SK-N-SH treated with all-trans-retinoic acid at 6 μM for 48 hours (cell line): ENCODE data around the gene PRMT5.

Experiments used
- ATAC-seq: fragments of 200-7000 bp; cut with Tn5 transposase; 3 replicates; pipeline ENCODE4 v1.9.1; 2020; ENCODE audit warnings: mild to moderate bottlenecking, moderate library complexity
- ARNTL ChIP-seq: fragments of 450-650 bp; formaldehyde crosslinking; IDR thresholded peaks from 2 replicates; pipeline ENCODE4 v1.5.0; 2020; ENCODE audit warnings: low read depth, mild to moderate bottlenecking, moderate library complexity, borderline replicate concordance
- BACH2 ChIP-seq: fragments of 250-450 bp; sonication (Bioruptor Pico); IDR thresholded peaks from 2 replicates; pipeline ENCODE4 v1.9.0; 2021; ENCODE audit warnings: mild to moderate bottlenecking, borderline replicate concordance
- CSDC2 ChIP-seq: fragments of 250-450 bp; sonication (Bioruptor Pico); IDR thresholded peaks from 2 replicates; pipeline ENCODE4 v1.5.0; 2020; ENCODE audit warnings: mild to moderate bottlenecking, moderate library complexity
- ESRRG ChIP-seq: fragments of 250-450 bp; sonication (Bioruptor Pico); IDR thresholded peaks from 2 replicates; pipeline ENCODE4 v1.6.1; 2021; ENCODE audit warnings: mild to moderate bottlenecking
- GLIS3 ChIP-seq: fragments of 250-450 bp; sonication (Bioruptor Pico); IDR thresholded peaks from 2 replicates; pipeline ENCODE4 v1.5.0; 2020; ENCODE audit warnings: mild to moderate bottlenecking, moderate library complexity
- ISL1 ChIP-seq: fragments of 250-450 bp; sonication (Bioruptor Pico); IDR thresholded peaks from 2 replicates; pipeline ENCODE4 v2.1.2; 2022; ENCODE audit warnings: mild to moderate bottlenecking, moderate library complexity
- PPARA ChIP-seq: fragments of 250-450 bp; sonication (Bioruptor Pico); IDR thresholded peaks from 2 replicates; pipeline ENCODE4 v1.5.0; 2020; ENCODE audit warnings: mild to moderate bottlenecking, borderline replicate concordance
- RARB ChIP-seq: fragments of 250-450 bp; sonication (Bioruptor Pico); IDR thresholded peaks from 2 replicates; pipeline ENCODE4 v1.8.0; 2021; ENCODE audit warnings: mild to moderate bottlenecking, moderate library complexity
- SNAI2 ChIP-seq: fragments of 250-450 bp; sonication (Bioruptor Pico); IDR thresholded peaks from 2 replicates; pipeline ENCODE4 v1.5.0; 2020; ENCODE audit warnings: mild to moderate bottlenecking, moderate library complexity
- TCF4 ChIP-seq: fragments of 250-450 bp; sonication (Bioruptor Pico); IDR thresholded peaks from 2 replicates; pipeline ENCODE4 v1.8.0; 2021; ENCODE audit warnings: mild to moderate bottlenecking, moderate library complexity, borderline replicate concordance
- TOX ChIP-seq: fragments of 250-450 bp; sonication (Bioruptor Pico); IDR thresholded peaks from 2 replicates; pipeline ENCODE4 v1.8.0; 2021; ENCODE audit warnings: mild to moderate bottlenecking, moderate library complexity, borderline replicate concordance
- ZC3H10 ChIP-seq: fragments of 250-450 bp; sonication (Bioruptor Pico); IDR thresholded peaks from 2 replicates; pipeline ENCODE4 v1.5.1; 2021; ENCODE audit warnings: mild to moderate bottlenecking, moderate library complexity
- ZFP3 ChIP-seq: fragments of 250-450 bp; sonication (Bioruptor Pico); IDR thresholded peaks from 2 replicates; pipeline ENCODE4 v1.5.0; 2020; ENCODE audit warnings: mild to moderate bottlenecking, moderate library complexity
- ZFP30 ChIP-seq: fragments of 450-650 bp; formaldehyde crosslinking; IDR thresholded peaks from 2 replicates; pipeline ENCODE4 v1.5.0; 2022; ENCODE audit warnings: mild to moderate bottlenecking, moderate library complexity
- ZNF565 ChIP-seq: fragments of 450-650 bp; formaldehyde crosslinking; conservative IDR thresholded peaks from 2 replicates; pipeline ENCODE4 v1.5.0; 2020; ENCODE audit warnings: low read depth, mild to moderate bottlenecking, moderate library complexity
- ZNF70 ChIP-seq: fragments of 450-650 bp; formaldehyde crosslinking; IDR thresholded peaks from 2 replicates; pipeline ENCODE4 v1.5.0; 2020; ENCODE audit warnings: mild to moderate bottlenecking, moderate library complexity
- TF ChIP-seq, protein P1 (sequence below): fragments of 250-450 bp; sonication (Bioruptor Pico); IDR thresholded peaks from 2 replicates; pipeline ENCODE4 v1.5.0; 2020; ENCODE audit warnings: mild to moderate bottlenecking, moderate library complexity
- TF ChIP-seq, protein P2 (sequence below): fragments of 250-450 bp; sonication (Bioruptor Pico); IDR thresholded peaks from 2 replicates; pipeline ENCODE4 v1.5.1; 2020; ENCODE audit warnings: low read depth, mild to moderate bottlenecking, moderate library complexity
- TF ChIP-seq, protein P3 (sequence below): fragments of 250-450 bp; sonication (Bioruptor Pico); IDR thresholded peaks from 2 replicates; pipeline ENCODE4 v1.8.0; 2021; ENCODE audit warnings: low read depth, mild to moderate bottlenecking, moderate library complexity, borderline replicate concordance
- TF ChIP-seq, protein P4 (sequence below): fragments of 250-450 bp; sonication (Bioruptor Pico); IDR thresholded peaks from 2 replicates; pipeline ENCODE4 v1.5.1; 2021; ENCODE audit warnings: mild to moderate bottlenecking, moderate library complexity
- TF ChIP-seq, protein P5 (sequence below): fragments of 250-450 bp; sonication (Bioruptor Pico); IDR thresholded peaks from 2 replicates; pipeline ENCODE4 v1.8.0; 2020; ENCODE audit warnings: mild to moderate bottlenecking, moderate library complexity, borderline replicate concordance

The PRMT5 gene

DNA sequence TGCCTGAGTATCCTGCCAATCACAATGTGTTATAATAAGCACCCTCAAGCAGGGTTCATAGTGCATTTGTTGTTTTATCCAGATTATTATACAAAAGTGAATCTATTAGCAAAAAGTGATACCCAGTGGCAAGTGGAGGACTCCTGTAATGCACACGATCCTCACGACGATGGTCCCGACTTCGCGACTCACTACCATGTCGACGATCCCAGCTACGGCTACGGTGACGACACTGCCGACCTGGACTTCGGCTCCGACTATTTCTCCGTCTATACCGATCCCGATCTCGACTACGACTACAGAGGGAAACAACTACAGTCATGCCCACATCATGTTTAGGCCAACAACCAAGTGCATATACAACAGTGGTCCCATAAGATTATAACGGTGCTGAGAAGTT is 23.1 kb downstream of the PRMT5 start:
- no peak for TF ChIP-seq ZC3H10 (CRISPR knock-in tag)
- no peak for ATAC-seq

DNA sequence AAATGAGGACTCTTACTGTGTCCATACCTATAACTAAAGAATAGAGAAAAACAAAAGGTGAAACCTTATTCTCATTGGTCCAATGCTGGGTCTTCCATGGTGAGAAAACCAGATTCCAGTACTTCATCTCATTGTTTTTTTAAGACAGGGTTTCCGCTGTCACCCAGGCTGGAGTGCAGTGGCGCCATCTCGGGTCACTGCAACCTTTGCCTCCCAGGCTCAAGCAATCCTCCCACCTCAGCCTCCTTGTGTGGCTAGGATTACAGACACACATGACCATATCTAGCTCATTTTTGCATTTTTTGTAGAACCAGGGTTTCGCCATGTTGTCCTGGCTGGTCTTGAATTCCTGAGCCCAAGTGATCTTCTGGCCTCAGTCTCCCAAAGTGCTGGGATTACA is 23.5 kb downstream of the PRMT5 start:
- no peak for ATAC-seq
- TF ChIP-seq ZNF565 (no peak), SNAI2 (CRISPR knock-in tag) (no peak), GLIS3 (CRISPR knock-in tag) (no peak), ZFP3 (no peak), ARNTL (CRISPR knock-in tag) (no peak), ZNF70 (no peak)

DNA sequence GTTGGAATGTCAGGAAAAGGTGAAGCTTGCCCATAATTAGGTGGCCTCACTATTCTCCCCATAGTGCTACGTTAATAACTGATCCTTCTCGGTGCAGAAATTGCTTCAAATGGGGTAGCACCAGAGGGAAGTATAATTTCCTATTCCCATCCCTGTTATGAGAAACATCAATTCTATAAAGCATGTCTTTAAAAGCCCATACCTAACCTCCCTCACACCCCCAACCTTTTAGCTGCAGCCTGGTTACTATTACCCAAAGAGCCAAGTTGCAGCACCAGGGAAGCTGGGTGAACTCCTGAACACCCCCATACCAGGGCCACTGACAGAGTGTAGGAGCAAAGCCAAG is 25.5 kb downstream of the PRMT5 start:
- no peak for TF ChIP-seq TCF4 (CRISPR knock-in tag)
- TF ChIP-seq BACH2 (CRISPR knock-in tag) = no peak
- TF ChIP-seq ISL1 (CRISPR knock-in tag) = no peak
- no peak for TF ChIP-seq PPARA (CRISPR knock-in tag)
- TF ChIP-seq, protein P1, sequence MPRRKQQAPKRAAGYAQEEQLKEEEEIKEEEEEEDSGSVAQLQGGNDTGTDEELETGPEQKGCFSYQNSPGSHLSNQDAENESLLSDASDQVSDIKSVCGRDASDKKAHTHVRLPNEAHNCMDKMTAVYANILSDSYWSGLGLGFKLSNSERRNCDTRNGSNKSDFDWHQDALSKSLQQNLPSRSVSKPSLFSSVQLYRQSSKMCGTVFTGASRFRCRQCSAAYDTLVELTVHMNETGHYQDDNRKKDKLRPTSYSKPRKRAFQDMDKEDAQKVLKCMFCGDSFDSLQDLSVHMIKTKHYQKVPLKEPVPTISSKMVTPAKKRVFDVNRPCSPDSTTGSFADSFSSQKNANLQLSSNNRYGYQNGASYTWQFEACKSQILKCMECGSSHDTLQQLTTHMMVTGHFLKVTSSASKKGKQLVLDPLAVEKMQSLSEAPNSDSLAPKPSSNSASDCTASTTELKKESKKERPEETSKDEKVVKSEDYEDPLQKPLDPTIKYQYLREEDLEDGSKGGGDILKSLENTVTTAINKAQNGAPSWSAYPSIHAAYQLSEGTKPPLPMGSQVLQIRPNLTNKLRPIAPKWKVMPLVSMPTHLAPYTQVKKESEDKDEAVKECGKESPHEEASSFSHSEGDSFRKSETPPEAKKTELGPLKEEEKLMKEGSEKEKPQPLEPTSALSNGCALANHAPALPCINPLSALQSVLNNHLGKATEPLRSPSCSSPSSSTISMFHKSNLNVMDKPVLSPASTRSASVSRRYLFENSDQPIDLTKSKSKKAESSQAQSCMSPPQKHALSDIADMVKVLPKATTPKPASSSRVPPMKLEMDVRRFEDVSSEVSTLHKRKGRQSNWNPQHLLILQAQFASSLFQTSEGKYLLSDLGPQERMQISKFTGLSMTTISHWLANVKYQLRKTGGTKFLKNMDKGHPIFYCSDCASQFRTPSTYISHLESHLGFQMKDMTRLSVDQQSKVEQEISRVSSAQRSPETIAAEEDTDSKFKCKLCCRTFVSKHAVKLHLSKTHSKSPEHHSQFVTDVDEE (CRISPR knock-in tag) = no peak
- no peak for TF ChIP-seq ZNF565
- TF ChIP-seq, protein P2, sequence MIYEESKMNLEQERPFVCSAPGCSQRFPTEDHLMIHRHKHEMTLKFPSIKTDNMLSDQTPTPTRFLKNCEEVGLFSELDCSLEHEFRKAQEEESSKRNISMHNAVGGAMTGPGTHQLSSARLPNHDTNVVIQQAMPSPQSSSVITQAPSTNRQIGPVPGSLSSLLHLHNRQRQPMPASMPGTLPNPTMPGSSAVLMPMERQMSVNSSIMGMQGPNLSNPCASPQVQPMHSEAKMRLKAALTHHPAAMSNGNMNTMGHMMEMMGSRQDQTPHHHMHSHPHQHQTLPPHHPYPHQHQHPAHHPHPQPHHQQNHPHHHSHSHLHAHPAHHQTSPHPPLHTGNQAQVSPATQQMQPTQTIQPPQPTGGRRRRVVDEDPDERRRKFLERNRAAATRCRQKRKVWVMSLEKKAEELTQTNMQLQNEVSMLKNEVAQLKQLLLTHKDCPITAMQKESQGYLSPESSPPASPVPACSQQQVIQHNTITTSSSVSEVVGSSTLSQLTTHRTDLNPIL = no peak
- no peak for ATAC-seq

DNA sequence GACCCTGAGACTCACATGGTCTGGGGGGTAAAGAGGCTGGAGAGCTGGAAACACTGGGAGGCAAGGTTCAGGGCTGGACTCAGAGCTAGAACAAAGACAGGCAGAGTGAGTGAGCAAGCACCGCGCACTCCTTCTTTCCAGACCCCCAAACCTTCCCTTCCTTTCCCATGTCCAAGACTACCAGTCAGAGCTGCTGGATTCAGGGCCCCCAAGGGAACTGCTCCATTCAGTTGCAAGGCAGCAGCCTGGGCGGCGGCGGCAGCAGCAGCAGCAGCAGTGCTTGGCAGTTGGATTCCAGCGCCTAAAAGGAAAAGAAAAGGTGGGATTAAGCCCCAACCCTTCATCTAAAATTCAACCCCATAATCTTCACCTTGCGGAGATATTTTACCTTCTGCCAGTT is 27.4 kb downstream of the PRMT5 start:
- no peak for ATAC-seq

More for the DNA sequence above, 27.4 kb downstream of the PRMT5 start:
- TF ChIP-seq SNAI2 (CRISPR knock-in tag) = no peak
- TF ChIP-seq ARNTL (CRISPR knock-in tag) = no peak
- TF ChIP-seq GLIS3 (CRISPR knock-in tag) = no peak
- TF ChIP-seq ZNF565 = no peak
- no peak for TF ChIP-seq ISL1 (CRISPR knock-in tag)
- TF ChIP-seq, protein P1 (CRISPR knock-in tag) = no peak
- no peak for TF ChIP-seq ZFP30 (CRISPR knock-in tag)
- TF ChIP-seq, protein P3, sequence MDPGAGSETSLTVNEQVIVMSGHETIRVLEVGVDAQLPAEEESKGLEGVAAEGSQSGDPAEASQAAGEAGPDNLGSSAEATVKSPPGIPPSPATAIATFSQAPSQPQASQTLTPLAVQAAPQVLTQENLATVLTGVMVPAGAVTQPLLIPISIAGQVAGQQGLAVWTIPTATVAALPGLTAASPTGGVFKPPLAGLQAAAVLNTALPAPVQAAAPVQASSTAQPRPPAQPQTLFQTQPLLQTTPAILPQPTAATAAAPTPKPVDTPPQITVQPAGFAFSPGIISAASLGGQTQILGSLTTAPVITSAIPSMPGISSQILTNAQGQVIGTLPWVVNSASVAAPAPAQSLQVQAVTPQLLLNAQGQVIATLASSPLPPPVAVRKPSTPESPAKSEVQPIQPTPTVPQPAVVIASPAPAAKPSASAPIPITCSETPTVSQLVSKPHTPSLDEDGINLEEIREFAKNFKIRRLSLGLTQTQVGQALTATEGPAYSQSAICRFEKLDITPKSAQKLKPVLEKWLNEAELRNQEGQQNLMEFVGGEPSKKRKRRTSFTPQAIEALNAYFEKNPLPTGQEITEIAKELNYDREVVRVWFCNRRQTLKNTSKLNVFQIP (CRISPR knock-in tag) = no peak
- no peak for TF ChIP-seq RARB (CRISPR knock-in tag)
- TF ChIP-seq, protein P2 = no peak
- TF ChIP-seq CSDC2 (CRISPR knock-in tag) = no peak
- no peak for TF ChIP-seq ESRRG (CRISPR knock-in tag)
- TF ChIP-seq BACH2 (CRISPR knock-in tag) = no peak
- TF ChIP-seq ZC3H10 (CRISPR knock-in tag) = no peak
- TF ChIP-seq TCF4 (CRISPR knock-in tag) = no peak
- TF ChIP-seq, protein P4, sequence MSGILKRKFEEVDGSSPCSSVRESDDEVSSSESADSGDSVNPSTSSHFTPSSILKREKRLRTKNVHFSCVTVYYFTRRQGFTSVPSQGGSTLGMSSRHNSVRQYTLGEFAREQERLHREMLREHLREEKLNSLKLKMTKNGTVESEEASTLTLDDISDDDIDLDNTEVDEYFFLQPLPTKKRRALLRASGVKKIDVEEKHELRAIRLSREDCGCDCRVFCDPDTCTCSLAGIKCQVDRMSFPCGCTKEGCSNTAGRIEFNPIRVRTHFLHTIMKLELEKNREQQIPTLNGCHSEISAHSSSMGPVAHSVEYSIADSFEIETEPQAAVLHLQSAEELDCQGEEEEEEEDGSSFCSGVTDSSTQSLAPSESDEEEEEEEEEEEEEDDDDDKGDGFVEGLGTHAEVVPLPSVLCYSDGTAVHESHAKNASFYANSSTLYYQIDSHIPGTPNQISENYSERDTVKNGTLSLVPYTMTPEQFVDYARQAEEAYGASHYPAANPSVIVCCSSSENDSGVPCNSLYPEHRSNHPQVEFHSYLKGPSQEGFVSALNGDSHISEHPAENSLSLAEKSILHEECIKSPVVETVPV (CRISPR knock-in tag) = no peak
- TF ChIP-seq ZNF70 = no peak
- TF ChIP-seq, protein P5, sequence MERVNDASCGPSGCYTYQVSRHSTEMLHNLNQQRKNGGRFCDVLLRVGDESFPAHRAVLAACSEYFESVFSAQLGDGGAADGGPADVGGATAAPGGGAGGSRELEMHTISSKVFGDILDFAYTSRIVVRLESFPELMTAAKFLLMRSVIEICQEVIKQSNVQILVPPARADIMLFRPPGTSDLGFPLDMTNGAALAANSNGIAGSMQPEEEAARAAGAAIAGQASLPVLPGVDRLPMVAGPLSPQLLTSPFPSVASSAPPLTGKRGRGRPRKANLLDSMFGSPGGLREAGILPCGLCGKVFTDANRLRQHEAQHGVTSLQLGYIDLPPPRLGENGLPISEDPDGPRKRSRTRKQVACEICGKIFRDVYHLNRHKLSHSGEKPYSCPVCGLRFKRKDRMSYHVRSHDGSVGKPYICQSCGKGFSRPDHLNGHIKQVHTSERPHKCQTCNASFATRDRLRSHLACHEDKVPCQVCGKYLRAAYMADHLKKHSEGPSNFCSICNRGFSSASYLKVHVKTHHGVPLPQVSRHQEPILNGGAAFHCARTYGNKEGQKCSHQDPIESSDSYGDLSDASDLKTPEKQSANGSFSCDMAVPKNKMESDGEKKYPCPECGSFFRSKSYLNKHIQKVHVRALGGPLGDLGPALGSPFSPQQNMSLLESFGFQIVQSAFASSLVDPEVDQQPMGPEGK (CRISPR knock-in tag) = no peak
- no peak for TF ChIP-seq TOX
